IMR-90 (cell line): ENCODE measurements around the gene SORBS1. TPM values are rescaled to one million over a fixed set of nuclear protein-coding genes. Genes with fewer than 3 reads are reported as not detected.

ENCODE experiments used
- ATAC-seq: fragments of 200-7000 bp; cut with Tn5 transposase; 2 replicates; pipeline ENCODE4 v1.9.1; 2020; ENCODE audit warnings: low read depth, mild to moderate bottlenecking, moderate library complexity
- BruUV-seq: library from RNA; stranded (reverse); fragments of 400-500 nt; replicated peaks from 2 replicates; lab custom pipeline; 2021; lab: Mats Ljungman, UMichigan
- CTCF ChIA-PET: fragments of 300-600 bp; formaldehyde crosslinking; extraction: SDS; loops from one replicate; lab custom pipeline; 2021; ENCODE audit warnings: antibody characterized with exemption; lab: Yijun Ruan, JAX
- POLR2A ChIA-PET: fragments of 300-600 bp; sonication (Branson Sonifier 250); formaldehyde crosslinking; loops from one replicate; lab custom pipeline; 2022; ENCODE audit warnings: antibody characterized with exemption; ENCODE audit not compliant: unreplicated experiment; lab: Charles Lee
- DNase-seq: peaks from one replicate; pipeline ENCODE4 v3.0.0; 2013
- H2AFZ ChIP-seq: replicated peaks from 2 replicates; pipeline ENCODE3; 2013; ENCODE audit warnings: low read length, mild to moderate bottlenecking; ENCODE audit not compliant: poor library complexity
- H2AK5ac ChIP-seq: 2 replicates; pipeline ENCODE4 v1.6.1; 2013; ENCODE audit warnings: low read depth, low read length, inconsistent platforms
- H2AK9ac ChIP-seq: replicated peaks from 2 replicates; pipeline ENCODE3; 2013; ENCODE audit warnings: mild to moderate bottlenecking, low read depth, low read length, moderate library complexity; ENCODE audit not compliant: poor library complexity
- H2BK120ac ChIP-seq: 2 replicates; pipeline ENCODE4 v1.6.1; 2013; ENCODE audit warnings: low read depth, low read length, inconsistent platforms
- H2BK15ac ChIP-seq: 3 replicates; pipeline ENCODE4 v1.6.1; 2013; ENCODE audit warnings: low read depth, low read length, inconsistent platforms
- H2BK20ac ChIP-seq: 2 replicates; pipeline ENCODE4 v1.6.1; 2013; ENCODE audit warnings: low read depth, mild to moderate bottlenecking, inconsistent platforms, low read length, moderate library complexity
- H2BK5ac ChIP-seq: 2 replicates; pipeline ENCODE4 v1.6.1; 2013; ENCODE audit warnings: mild to moderate bottlenecking, low read depth, low read length, inconsistent platforms; ENCODE audit not compliant: poor library complexity, severe bottlenecking
- H3K14ac ChIP-seq: replicated peaks from 2 replicates; pipeline ENCODE4 v1.6.1; 2013; ENCODE audit warnings: low read depth, low read length, inconsistent platforms
- H3K18ac ChIP-seq: 2 replicates; pipeline ENCODE4 v1.6.1; 2013; ENCODE audit warnings: low read depth, low read length, control low read depth
- H3K23ac ChIP-seq: 2 replicates; pipeline ENCODE4 v1.6.1; 2013; ENCODE audit warnings: low read depth, low read length, inconsistent platforms
- H3K27ac ChIP-seq: 2 replicates; pipeline ENCODE4 v1.5.1; 2013; ENCODE audit warnings: mild to moderate bottlenecking, control low read depth, low read length; ENCODE audit not compliant: insufficient read depth
- H3K27me3 ChIP-seq: 2 replicates; pipeline ENCODE4 v1.6.1; 2013; ENCODE audit warnings: low read length; ENCODE audit not compliant: control insufficient read depth, insufficient read depth
- H3K36me3 ChIP-seq: 2 replicates; pipeline ENCODE4 v1.6.1; 2013; ENCODE audit warnings: low read length, mixed read lengths; ENCODE audit not compliant: control insufficient read depth, insufficient read depth
- H3K4ac ChIP-seq: 2 replicates; pipeline ENCODE4 v1.6.1; 2013; ENCODE audit warnings: low read depth, low read length, inconsistent platforms
- H3K4me1 ChIP-seq: 2 replicates; pipeline ENCODE4 v1.6.1; 2013; ENCODE audit warnings: low read length, mixed read lengths; ENCODE audit not compliant: control insufficient read depth, insufficient read depth
- H3K4me2 ChIP-seq: 2 replicates; pipeline ENCODE4 v1.6.1; 2013; ENCODE audit warnings: low read depth, mild to moderate bottlenecking, control low read depth, low read length, moderate library complexity
- H3K4me3 ChIP-seq: 2 replicates; pipeline ENCODE4 v1.5.1; 2013; ENCODE audit warnings: low read depth, mild to moderate bottlenecking, control low read depth, low read length, moderate library complexity; ENCODE audit not compliant: insufficient read depth
- H3K56ac ChIP-seq: 2 replicates; pipeline ENCODE4 v1.6.1; 2013; ENCODE audit warnings: low read length, inconsistent platforms; ENCODE audit not compliant: insufficient read depth; ENCODE audit errors: extremely low read depth
- H3K79me1 ChIP-seq, 2 experiments: 2 replicates each; pipeline ENCODE4 v1.6.1; 2013; ENCODE audit warnings: low read length in 2 of 2, inconsistent platforms in 1 of 2, low read depth in 1 of 2
- H3K9ac ChIP-seq: 2 replicates; pipeline ENCODE4 v1.6.1; 2013; ENCODE audit warnings: low read depth, low read length, control low read depth
- H3K9me1 ChIP-seq: 2 replicates; pipeline ENCODE4 v1.6.1; 2013; ENCODE audit warnings: low read length, inconsistent platforms; ENCODE audit not compliant: insufficient read depth
- H3K9me3 ChIP-seq: 2 replicates; pipeline ENCODE4 v1.6.1; 2013; ENCODE audit warnings: low read length; ENCODE audit not compliant: control insufficient read depth, insufficient read depth
- H4K20me1 ChIP-seq: 2 replicates; pipeline ENCODE4 v1.6.1; 2013; ENCODE audit warnings: low read length, inconsistent platforms; ENCODE audit not compliant: insufficient read depth
- H4K5ac ChIP-seq: 2 replicates; pipeline ENCODE4 v1.6.1; 2013; ENCODE audit warnings: mild to moderate bottlenecking, low read depth, low read length, control low read depth
- H4K8ac ChIP-seq, 2 experiments: 2 replicates each; pipeline ENCODE4 v1.6.1; 2013; ENCODE audit warnings: low read depth in 2 of 2, low read length in 2 of 2, control low read depth in 1 of 2, inconsistent platforms in 1 of 2
- H4K91ac ChIP-seq: 2 replicates; pipeline ENCODE4 v1.6.1; 2013; ENCODE audit warnings: low read depth, low read length, inconsistent platforms; ENCODE audit not compliant: insufficient read depth
- BHLHE40 ChIP-seq: fragments of 150-350 bp; IDR thresholded peaks from 2 replicates; pipeline ENCODE4 v1.6.1; 2016; ENCODE audit warnings: mild to moderate bottlenecking, low read depth, low read length
- ELK1 ChIP-seq: fragments of 150-350 bp; IDR thresholded peaks from 2 replicates; pipeline ENCODE4 v1.6.1; 2016; ENCODE audit warnings: low read depth, mild to moderate bottlenecking, low read length, moderate library complexity, borderline replicate concordance
- POLR2A ChIP-seq: IDR thresholded peaks from 2 replicates; pipeline ENCODE4 v1.6.1; 2012; ENCODE audit warnings: mild to moderate bottlenecking, low read depth, low read length
- RCOR1 ChIP-seq: IDR thresholded peaks from 2 replicates; pipeline ENCODE4 v1.6.1; 2012; ENCODE audit warnings: mild to moderate bottlenecking, low read length, improper control_type of control experiment; ENCODE audit not compliant: insufficient replicate concordance
- RFX5 ChIP-seq: IDR thresholded peaks from 2 replicates; pipeline ENCODE4 v1.8.0; 2012; ENCODE audit warnings: low read depth, mild to moderate bottlenecking, low read length, moderate library complexity
- WGBS, 2 experiments: methylation state at CpG; one replicate each; pipeline versions ENCODE4 v1.1.5 to v1.1.7; 2013; ENCODE audit warnings: missing lambda C conversion rate in 2 of 2; ENCODE audit not compliant: insufficient read length in 1 of 2; ENCODE audit errors: extremely low coverage in 2 of 2; 5-methylcytosine and 5-hydroxymethylcytosine counted together
- dilution Hi-C: fragments of 300-500 bp; cut with HindIII; formaldehyde crosslinking; loops from one replicate; pipeline ENCODE4 v1.14.3; 2018; ENCODE audit warnings: low sequenced_read_pairs; ENCODE audit not compliant: unreplicated experiment
- in situ Hi-C: fragments of 300-500 bp; cut with MboI; formaldehyde crosslinking; loops from 3 replicates; pipeline ENCODE4 v1.14.3; 2019; ENCODE audit warnings: low sequenced_read_pairs, inconsistent platforms, mixed read lengths
- intact Hi-C: fragments of 100-400 bp; cut with micrococcal nuclease; formaldehyde crosslinking; loops from 2 replicates; pipeline ENCODE4 v1.10.0; 2022
- polyA plus RNA-seq, 3 experiments: library from polyadenylated mRNA; depleted of rRNA; stranded (reverse); fragments of >200 nt; gene quantifications; 2 replicates each; pipeline ENCODE4 v1.2.3, GENCODE V29; 2012; ENCODE audit warnings: low replicate concordance in 1 of 3
- total RNA-seq: library from RNA; depleted of rRNA; stranded (reverse); fragments of >200 nt; gene quantifications from 2 replicates; pipeline ENCODE4 v1.2.3, GENCODE V29; 2012

The SORBS1 gene
- total and polyA plus RNA-seq, 2 of the 4 experiments (the other 2 are of a cell fraction), result 0.18 to 0.32 TPM

- POLR2A ChIA-PET, result no interaction called here
- no peak overlapping the region for H2BK15ac ChIP-seq
- no peak for DNase-seq
Measured at GRCh38 chr10:95440756-95441546, 120.2 kb downstream of the SORBS1 start.

More at GRCh38 chr10:95440756-95441546, 120.2 kb downstream of the SORBS1 start:
- Histone ChIP-seq H4K20me1 (no peaks in the 10 kb centered on the region), H3K79me1 (no peaks in the 10 kb centered on the region), H2BK20ac (no peak overlapping the region), H3K36me3 (no peaks in the 10 kb centered on the region), H2BK120ac (no peak overlapping the region), H3K27me3 (peaks cover 12% of the 10 kb centered on the region), H3K4me2 (no peak overlapping the region), H2BK5ac (no peak overlapping the region), H3K9me1 (no peaks in the 10 kb centered on the region; the same call in 1 of the 2 replicates), H4K8ac (no peak overlapping the region), H4K91ac (no peak overlapping the region), H2AK5ac (no peak overlapping the region), H3K9ac (no peak overlapping the region), H3K56ac (no peak overlapping the region), H3K9me3 (no peaks in the 10 kb centered on the region), H3K18ac (no peak overlapping the region), H3K23ac (no peak overlapping the region), H2AFZ (no peak overlapping the region), H3K4me1 (peaks cover 3% of the 10 kb centered on the region), H3K27ac (no peak overlapping the region), H3K4me3 (no peak overlapping the region), H3K4ac (no peak overlapping the region), H4K5ac (no peak overlapping the region), H3K14ac (no peak overlapping the region), H2AK9ac (no peak overlapping the region)
- no peak for ATAC-seq
- CTCF ChIA-PET, result no interaction called here
- in situ Hi-C loops (no loop called here), dilution Hi-C loops (no loop called here), intact Hi-C loops (no loop called here)
- no TSS peak for BruUV-seq
- TF ChIP-seq RCOR1, result no peak
- no peak for TF ChIP-seq RFX5
- no peak for TF ChIP-seq POLR2A
- TF ChIP-seq BHLHE40, result no peak
- TF ChIP-seq ELK1, result no peak
- WGBS, 2 experiments, result 60% methylated on average over 1 of the region's 7 CpGs; no CpG with 5 or more reads in 1 of the 2 experiments
